Measurements from ENCODE around the gene MEGF10.

Gene MEGF10

DNA sequence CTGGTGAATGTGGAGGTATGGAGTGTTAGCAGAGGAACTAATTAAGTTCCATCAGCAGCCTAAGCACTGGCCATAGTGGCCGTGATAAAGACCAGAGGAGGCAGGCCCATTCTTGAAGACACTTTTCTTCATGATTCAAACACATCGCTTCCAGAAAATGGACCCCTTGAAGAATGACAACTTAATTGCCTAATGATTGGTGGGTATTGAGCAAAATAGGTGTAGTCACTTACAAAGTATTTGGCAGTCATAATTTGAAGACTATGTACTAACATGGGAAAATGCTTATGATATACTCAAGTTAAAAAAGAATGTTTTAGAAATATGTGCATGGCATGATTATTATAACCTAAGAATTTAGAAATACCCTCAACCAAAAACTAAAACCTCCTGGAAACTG is 44.8 kb downstream of the MEGF10 start:
- no peak overlapping the region for H3K27ac ChIP-seq
- H3K36me3 ChIP-seq, result no peaks in the 10 kb centered on the region
- H3K4me3 ChIP-seq (ENCODE audit: low read depth in 1 of 2, low read length in 1 of 2), result no peak overlapping the region
- TF ChIP-seq, protein P1, sequence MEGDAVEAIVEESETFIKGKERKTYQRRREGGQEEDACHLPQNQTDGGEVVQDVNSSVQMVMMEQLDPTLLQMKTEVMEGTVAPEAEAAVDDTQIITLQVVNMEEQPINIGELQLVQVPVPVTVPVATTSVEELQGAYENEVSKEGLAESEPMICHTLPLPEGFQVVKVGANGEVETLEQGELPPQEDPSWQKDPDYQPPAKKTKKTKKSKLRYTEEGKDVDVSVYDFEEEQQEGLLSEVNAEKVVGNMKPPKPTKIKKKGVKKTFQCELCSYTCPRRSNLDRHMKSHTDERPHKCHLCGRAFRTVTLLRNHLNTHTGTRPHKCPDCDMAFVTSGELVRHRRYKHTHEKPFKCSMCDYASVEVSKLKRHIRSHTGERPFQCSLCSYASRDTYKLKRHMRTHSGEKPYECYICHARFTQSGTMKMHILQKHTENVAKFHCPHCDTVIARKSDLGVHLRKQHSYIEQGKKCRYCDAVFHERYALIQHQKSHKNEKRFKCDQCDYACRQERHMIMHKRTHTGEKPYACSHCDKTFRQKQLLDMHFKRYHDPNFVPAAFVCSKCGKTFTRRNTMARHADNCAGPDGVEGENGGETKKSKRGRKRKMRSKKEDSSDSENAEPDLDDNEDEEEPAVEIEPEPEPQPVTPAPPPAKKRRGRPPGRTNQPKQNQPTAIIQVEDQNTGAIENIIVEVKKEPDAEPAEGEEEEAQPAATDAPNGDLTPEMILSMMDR (IDR thresholded peaks at IDR 0.05), result no peak
- H3K9me3 ChIP-seq, result no peaks in the 10 kb centered on the region
- peaks cover 7% of the 10 kb centered on the region for H3K27me3 ChIP-seq
- no peaks in the 10 kb centered on the region for H3K4me1 ChIP-seq (ENCODE audit: control insufficient read depth in 1 of 2, insufficient read depth in 1 of 2, low read depth in 1 of 2, low read length in 1 of 2)

GRCh38 chr5:127337876-127338275 is 47.3 kb downstream of the MEGF10 start:
- TF ChIP-seq, protein P1 (IDR thresholded peaks at IDR 0.05), result no peak

DNA sequence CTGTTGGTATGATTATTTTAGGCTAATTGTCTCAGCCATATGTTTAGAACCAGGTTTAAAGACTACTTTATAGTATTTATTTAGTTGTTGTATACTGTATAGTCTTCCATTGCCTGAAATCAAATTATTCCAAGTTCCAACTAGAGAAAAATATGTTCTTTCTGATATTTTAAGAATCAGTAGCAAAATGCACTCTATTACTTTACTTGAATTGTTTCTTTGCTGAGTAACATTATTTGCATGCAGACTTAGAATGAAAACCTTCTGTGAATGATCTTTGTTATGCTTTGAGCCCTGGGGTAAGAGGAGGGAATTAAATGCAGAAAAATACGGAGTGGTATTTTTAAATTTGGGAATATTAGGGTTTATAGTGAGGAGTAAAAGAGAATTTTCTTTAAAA is 47.9 kb downstream of the MEGF10 start:
- Histone ChIP-seq H3K4me1 (ENCODE audit: control insufficient read depth in 1 of 2, insufficient read depth in 1 of 2, low read depth in 1 of 2, low read length in 1 of 2) (no peaks in the 10 kb centered on the region), H3K27me3 (peaks cover 3% of the 10 kb centered on the region), H3K36me3 (no peaks in the 10 kb centered on the region), H3K9me3 (no peaks in the 10 kb centered on the region), H3K27ac (no peak overlapping the region), H3K4me3 (ENCODE audit: low read depth in 1 of 2, low read length in 1 of 2) (no peak overlapping the region)
- TF ChIP-seq, protein P1 (IDR thresholded peaks at IDR 0.05), result no peak

More at GRCh38 chr5:127337876-127338275, 47.3 kb downstream of the MEGF10 start:
- Histone ChIP-seq H3K4me3 (ENCODE audit: low read depth in 1 of 2, low read length in 1 of 2) (no peak overlapping the region), H3K4me1 (ENCODE audit: control insufficient read depth in 1 of 2, insufficient read depth in 1 of 2, low read depth in 1 of 2, low read length in 1 of 2) (no peaks in the 10 kb centered on the region), H3K27me3 (peaks cover 3% of the 10 kb centered on the region), H3K36me3 (no peaks in the 10 kb centered on the region), H3K27ac (no peak overlapping the region), H3K9me3 (no peaks in the 10 kb centered on the region)

- no peaks in the 10 kb centered on the region for H3K36me3 ChIP-seq
- H3K4me3 ChIP-seq (ENCODE audit: low read depth in 1 of 2, low read length in 1 of 2), result no peak overlapping the region
- H3K27ac ChIP-seq, result no peak overlapping the region
- TF ChIP-seq, protein P1 (IDR thresholded peaks at IDR 0.05), result no peak
- no peaks in the 10 kb centered on the region for H3K4me1 ChIP-seq (ENCODE audit: control insufficient read depth in 1 of 2, insufficient read depth in 1 of 2, low read depth in 1 of 2, low read length in 1 of 2)
- no peaks in the 10 kb centered on the region for H3K9me3 ChIP-seq
- H3K27me3 ChIP-seq, result no peaks in the 10 kb centered on the region
These were observed 50.0 kb downstream of the MEGF10 start for GRCh38 chr5:127340606-127341005.

DNA sequence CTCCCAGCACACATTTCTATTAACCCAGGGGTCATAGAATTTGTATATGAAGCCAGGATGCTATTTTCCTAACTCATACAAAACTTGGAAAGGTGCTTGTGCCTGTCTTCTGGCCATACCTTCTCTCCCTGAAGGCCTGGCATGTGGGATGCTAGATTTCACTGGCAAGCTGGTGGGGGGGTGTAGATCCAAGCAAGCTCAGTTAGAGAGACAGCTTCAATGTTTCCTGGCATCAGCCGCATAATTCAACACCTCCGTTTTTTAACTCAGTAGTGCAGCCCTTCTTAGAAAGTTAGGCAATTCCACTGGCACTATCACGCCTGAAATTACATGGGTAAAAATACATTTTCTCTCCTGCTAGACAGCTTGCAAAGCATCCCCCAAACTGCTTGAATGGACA is 51.8 kb downstream of the MEGF10 start:
- H3K27me3 ChIP-seq, result no peaks in the 10 kb centered on the region
- H3K4me3 ChIP-seq (ENCODE audit: low read depth in 1 of 2, low read length in 1 of 2), result no peak overlapping the region
- TF ChIP-seq, protein P1 (IDR thresholded peaks at IDR 0.05), result no peak
- no peaks in the 10 kb centered on the region for H3K4me1 ChIP-seq (ENCODE audit: control insufficient read depth in 1 of 2, insufficient read depth in 1 of 2, low read depth in 1 of 2, low read length in 1 of 2)
- no peaks in the 10 kb centered on the region for H3K9me3 ChIP-seq
- H3K27ac ChIP-seq, result no peak overlapping the region
- H3K36me3 ChIP-seq, result no peaks in the 10 kb centered on the region

DNA sequence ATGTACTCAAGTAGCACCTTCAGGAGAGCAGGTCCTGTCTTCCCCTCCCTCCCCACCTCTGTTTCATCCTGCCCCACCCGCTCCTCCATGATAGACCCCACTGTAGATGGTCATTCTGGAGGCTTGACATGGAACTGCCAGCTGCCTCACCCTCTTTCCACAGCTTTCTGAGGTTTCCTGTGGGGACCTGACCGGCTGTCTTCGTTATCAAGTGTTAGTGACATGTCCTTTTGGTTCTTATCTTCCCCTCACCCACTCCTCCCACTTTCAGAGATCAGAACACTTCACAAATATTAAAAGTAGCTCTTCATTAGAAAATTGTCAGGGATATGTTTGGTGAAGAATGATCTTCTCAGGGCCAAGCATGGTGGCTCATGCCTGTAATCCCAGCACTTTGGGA is 52.7 kb downstream of the MEGF10 start:
- TF ChIP-seq, protein P1 (IDR thresholded peaks at IDR 0.05), result no peak
- Histone ChIP-seq H3K4me1 (ENCODE audit: control insufficient read depth in 1 of 2, insufficient read depth in 1 of 2, low read depth in 1 of 2, low read length in 1 of 2) (no peaks in the 10 kb centered on the region), H3K36me3 (no peaks in the 10 kb centered on the region), H3K27me3 (no peaks in the 10 kb centered on the region), H3K27ac (no peak overlapping the region), H3K4me3 (ENCODE audit: low read depth in 1 of 2, low read length in 1 of 2) (no peak overlapping the region), H3K9me3 (no peaks in the 10 kb centered on the region)
